Activated CD4-positive, alpha-beta T cell treated with anti-CD3 and anti-CD28 coated beads, Interleukin-2, amount 50 U/mL, for 1 hour (primary cell): ENCODE results near the gene FDXACB1.
"Not testable (repeated sequence)": the region's sequence is repeated elsewhere in the genome, so short reads cannot be mapped to it uniquely, and the experiment has no call there.

Source experiments
- DNase-seq: peaks from one replicate; pipeline ENCODE4 v3.0.0-alpha.2; 2020

The FDXACB1 gene

DNA sequence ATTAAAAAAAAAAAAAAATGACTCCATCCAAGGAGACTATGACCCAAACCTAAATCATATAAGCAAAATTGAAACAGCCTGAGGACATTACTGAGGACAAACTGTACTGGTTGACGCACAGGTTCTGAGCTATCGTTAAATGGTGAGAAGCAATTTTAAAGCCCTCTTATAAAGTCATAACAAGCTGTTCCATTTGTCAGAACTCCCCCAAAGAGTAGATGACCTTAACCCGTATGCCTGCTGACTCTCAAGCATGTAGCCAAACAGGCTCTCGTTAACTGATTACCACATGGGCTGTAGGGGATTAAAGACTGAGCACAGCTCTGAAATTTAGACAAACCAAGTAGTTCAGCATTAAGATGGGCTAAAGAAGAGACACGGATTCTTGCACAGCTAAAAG, 30.4 kb upstream of the FDXACB1 start:
- DNase-seq = no peak

GRCh38 chr11:111908639-111909305, 29.8 kb upstream of the FDXACB1 start:
- no peak for DNase-seq

GRCh38 chr11:111906680-111907079, 27.7 kb upstream of the FDXACB1 start:
- DNase-seq = no peak

DNA sequence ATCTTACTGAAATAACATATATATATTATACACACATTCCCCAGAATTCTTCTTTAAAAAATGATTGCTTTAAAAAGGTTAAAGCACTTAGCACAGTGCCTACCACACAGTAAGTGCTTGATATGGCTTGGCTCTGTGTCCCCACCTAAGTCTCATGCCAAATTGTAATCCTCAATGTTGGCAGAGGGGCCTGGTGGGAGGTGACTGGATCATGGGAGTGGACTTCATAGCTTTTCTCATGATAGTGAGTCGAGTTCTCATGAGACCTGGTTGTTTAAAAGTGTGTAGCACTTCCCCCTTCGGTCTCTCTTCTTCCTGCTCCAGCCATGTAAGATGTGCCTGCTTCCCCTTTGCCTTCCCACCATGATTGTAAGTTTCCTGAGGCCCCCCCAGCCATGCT, 26.4 kb upstream of the FDXACB1 start:
- DNase-seq = no peak

DNA sequence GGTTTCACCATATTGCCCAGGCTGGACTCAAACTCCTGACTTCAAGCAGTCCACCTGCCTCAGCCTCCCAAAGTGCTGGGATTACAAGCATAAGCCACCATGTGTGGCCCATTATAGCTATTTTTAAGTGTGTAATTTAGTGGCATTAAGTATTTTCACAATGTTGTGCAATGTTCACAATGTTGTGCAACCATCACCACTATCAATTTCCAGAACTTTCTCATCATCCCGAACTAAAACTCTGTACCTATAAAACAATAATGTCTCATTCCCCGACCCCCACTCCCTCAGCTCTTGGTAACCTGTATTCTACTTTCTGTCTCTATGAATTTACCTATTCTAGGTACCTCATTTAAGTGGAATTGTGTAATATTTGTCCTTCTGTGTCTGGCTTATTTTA, 7.9 kb upstream of the FDXACB1 start:
- no peak for DNase-seq

- DNase-seq = no peak
Observed at GRCh38 chr11:111886032-111886431, 7.1 kb upstream of the FDXACB1 start.

DNA sequence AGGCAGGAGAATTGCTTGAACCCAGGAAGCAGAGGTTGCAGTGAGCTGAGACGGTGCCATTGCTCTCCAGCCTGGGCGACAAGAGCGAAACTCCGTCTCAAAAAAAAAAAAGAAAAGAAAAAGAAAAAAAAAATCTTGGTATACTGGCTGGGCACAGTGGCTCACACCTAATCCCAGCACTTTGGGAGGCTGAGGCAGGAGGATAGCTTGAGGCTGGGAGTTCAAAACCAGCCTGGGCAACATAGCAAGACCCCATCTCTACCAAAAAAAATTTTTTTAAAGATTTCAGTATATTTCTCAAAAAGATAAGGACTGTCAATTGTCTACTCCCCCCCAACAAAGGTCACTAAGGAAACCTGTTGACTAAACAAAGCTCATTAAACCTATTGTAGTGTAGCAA, 6.1 kb upstream of the FDXACB1 start:
- DNase-seq = not testable (repeated sequence)

DNA sequence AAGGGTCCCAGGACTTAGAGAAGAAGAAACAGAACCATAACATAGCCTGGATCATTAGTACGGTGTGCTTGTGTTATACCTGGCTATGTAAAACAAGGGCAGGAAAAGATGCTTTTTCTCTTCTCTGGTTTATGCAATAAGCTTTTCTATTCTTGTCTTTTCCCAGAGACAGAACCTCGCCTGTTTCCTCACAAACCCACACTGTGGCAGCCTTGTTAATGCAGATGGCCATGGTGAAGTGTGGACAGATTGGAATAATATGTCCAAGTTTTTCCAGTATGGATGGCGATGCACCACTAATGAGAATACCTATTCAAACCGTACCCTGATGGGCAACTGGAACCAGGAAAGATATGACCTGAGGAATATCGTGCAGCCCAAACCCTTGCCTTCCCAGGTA, 3.2 kb upstream of the FDXACB1 start:
- no peak for DNase-seq

DNA sequence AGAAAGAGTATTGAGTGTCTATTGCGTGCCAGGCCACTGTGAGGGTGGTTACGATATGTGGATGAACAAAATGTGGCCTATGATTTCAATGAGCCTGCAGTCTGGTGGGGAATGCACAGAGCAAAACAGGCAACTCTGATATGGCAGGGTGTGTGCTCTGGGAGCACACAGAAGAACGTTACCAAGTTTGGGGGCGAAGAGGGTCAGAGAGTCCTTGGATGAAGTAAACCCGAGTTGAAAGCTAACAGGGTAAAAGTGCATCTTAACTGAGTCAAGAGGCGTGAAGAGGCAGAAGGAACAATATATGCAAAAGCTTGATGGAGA, 634 bp upstream of the FDXACB1 start:
- no peak for DNase-seq

DNA sequence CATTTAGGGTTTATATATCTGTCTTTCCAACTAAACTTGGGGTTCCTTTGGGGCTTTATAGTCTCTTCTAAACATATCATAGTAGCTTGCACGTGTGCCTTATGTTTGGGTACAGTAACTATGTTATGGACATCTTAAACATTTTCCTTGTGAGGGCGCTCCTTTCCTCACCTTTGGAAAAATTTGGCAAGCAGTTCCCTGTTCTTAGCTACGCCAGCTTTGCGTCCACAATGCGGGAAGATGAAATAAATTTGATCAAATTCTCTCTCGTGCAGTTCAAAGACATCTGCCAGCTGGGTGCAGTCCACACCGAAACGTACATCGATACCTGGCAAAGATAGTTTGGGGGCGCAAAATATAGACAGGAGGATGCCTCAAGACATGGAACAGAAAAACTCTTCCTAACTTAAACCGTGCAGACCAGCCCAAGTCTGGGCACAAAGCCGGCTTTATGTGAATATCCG, 548 bp downstream of the FDXACB1 start:
- no peak for DNase-seq

DNA sequence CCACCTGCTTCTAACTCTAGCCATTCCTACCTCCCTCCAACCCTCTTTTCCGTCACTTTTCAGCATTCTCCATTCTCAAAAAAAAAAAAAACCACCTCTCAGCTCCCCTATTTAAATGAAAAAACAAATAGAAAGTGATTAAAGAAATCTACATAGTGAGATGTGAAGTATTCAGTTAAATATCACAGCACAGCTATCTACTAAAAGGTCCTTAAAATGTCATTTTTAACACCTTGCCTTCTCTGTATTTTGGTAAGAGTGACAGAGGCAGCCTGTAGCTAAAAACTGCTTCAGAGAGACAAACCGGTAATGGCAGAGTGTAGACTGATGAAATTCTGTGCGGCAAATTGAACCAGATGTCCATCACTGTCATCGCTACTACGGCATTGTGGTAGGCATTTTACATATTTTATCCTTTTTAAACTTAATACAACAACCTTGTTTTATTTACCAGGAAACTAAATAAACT, 7.2 kb downstream of the FDXACB1 start:
- no peak for DNase-seq

DNA sequence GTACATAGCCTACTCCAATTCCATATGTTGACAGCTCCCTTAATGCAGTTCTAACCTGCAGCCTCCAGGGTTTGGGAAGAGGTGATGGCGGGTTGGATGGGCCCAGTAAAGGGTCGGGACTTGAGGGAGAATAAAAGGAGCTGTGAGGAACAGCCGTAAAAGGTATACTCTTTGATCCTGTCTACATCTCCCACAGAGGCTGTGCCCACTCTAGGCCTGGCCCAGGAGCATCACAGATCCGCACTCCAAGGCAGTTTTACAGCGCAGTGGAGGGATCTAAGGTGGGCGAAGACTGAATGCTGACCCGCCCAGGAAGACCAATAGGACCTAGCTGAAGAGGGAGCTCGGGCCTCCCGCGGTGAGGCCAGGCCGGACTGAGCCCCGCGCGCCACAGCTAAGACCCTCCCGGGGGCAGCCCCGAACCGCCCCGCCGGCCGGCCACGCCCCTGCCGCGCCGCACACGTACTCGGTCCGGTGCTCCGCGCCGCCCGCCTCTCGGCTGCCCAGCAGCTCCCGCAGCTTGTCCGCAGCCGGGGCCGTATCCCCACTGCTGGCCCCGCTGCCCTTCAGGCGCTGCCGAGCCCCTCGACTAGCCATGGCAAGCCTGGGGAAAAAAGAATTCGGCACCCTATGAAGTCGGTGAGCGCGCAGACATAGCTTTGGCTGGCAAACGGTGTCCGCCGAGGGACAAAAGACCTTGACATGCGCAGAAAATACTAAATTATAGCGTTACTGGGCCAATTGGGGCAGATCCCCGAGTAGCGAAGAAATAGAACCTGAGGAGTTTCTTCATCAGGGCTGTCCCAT, 7.9 kb downstream of the FDXACB1 start, which contains the start of gene ALG9:
Gene ALG9 (minus strand): TSS at position 696 of the 807 bp plus-strand sequence. CDS start 99 bp downstream, at position 597.
- DNase-seq = peak; percentile 92

GRCh38 chr11:111870522-111870885, 8.5 kb downstream of the FDXACB1 start:
- no peak for DNase-seq

GRCh38 chr11:111870113-111870512, 8.9 kb downstream of the FDXACB1 start:
- DNase-seq = no peak

DNA sequence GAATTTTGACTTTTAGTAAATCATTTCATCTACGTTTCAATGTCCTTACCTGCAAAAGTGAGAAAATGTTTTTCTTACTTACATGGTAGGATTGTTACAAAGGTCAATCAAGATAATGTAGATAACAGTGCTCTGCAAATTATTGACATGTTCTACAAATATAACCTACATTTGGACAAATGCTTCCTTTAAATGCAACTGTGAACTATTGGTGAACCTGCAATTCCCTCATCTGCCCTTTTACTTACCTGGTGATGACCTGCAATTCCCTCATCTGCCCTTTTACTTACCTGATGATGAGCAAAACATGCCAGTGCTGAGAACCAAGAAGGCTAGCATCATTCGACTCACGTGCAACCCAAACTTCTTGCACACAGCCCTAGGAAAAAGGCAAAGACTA, 18.7 kb downstream of the FDXACB1 start:
- no peak for DNase-seq

DNA sequence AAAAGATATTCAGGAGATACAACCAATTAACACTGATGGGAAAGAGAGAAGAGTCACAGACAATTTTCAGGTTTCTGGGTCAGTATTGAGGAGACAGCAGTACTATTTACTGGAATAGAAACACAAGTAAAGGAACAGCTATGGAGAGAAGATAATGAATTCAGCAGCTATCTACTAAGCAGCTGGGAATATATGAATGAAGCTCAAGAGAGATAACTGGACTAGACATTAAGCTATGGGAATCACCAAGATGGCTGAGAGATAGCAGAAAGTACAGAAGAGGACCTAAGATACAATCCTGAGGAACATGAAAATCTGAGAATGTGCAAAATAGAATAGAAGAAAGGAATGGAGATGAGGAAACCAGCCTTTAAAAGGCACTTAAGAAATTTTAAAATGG, 23.5 kb downstream of the FDXACB1 start:
- no peak for DNase-seq

DNA sequence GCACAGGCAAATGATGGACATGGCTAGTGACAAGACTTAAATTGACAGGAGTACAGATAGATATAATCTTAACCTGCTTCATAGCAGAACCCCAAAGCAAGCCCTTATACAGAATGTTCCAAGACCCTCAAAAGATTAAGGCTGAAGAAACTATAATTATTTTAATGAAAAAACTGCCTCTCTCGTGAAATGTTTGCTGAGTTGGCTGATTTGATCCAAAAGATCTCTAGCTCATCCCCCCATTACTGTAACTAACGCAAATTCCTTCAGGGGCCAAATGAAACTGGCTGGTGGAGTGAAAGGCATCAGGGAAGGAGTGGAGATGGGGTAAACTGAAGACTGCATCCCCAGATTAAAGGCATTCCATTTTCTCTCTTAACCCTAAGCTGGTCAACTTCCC, 26.9 kb downstream of the FDXACB1 start:
- DNase-seq = no peak

DNA sequence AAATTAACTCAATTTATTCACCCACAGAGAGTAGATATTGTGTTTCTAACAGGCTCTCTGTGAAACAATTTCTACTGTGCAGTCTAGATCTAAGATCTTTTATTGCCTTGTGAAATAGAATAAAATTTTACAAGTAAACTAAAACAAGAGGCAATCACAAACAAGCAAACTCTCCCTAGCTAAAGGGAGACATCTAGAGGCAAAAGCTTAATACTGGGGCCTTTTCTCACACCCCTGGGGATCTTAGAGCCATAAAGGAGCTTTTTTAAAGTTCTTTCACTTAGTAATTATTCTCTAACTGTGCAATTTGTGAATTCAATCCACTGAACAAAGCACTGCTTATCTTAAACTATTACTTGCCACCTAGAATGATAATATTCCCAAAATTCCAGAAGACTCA, 27.3 kb downstream of the FDXACB1 start:
- no peak for DNase-seq

GRCh38 chr11:111851067-111851466, 27.9 kb downstream of the FDXACB1 start:
- no peak for DNase-seq

GRCh38 chr11:111849631-111850030, 29.3 kb downstream of the FDXACB1 start:
- DNase-seq = no peak

DNA sequence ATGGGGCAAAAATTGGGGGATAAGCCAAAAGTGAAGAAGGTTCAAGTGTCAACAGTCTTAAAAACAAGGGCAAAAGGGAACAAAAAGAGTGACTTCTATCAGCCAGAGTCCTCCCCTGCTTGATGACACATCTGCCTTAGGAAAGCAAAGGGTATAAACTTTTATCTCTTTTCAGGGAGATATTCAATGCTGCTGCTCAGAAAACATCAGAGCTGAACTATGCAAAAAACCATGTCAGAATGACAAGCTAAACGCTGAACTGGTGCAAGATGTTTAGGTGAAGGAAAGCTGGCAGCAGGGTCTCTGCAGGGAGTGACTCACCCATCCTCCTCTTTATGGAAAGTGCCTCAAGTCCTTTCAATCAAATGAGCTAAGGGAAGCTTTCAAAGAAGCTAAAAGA, 32.3 kb downstream of the FDXACB1 start:
- no peak for DNase-seq

DNA sequence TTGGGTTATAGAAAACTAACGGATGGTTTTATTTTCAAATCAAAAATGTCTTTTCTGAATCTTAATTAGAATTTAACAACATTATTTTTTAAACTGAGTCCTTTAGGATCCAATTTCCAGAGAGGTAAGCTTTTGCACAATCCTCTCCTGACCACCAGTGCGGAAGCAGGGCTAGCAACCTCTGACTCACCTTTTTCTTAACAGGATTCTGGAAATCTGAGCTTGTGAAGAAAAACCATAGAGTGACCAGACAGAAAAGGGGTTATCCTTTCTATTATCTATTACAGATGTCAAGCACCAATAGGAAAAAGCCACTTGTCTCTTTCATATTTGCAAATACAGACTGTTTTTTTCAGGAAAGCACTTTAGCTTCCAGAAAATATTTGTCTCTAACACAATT, 32.9 kb downstream of the FDXACB1 start:
- DNase-seq = no peak

DNA sequence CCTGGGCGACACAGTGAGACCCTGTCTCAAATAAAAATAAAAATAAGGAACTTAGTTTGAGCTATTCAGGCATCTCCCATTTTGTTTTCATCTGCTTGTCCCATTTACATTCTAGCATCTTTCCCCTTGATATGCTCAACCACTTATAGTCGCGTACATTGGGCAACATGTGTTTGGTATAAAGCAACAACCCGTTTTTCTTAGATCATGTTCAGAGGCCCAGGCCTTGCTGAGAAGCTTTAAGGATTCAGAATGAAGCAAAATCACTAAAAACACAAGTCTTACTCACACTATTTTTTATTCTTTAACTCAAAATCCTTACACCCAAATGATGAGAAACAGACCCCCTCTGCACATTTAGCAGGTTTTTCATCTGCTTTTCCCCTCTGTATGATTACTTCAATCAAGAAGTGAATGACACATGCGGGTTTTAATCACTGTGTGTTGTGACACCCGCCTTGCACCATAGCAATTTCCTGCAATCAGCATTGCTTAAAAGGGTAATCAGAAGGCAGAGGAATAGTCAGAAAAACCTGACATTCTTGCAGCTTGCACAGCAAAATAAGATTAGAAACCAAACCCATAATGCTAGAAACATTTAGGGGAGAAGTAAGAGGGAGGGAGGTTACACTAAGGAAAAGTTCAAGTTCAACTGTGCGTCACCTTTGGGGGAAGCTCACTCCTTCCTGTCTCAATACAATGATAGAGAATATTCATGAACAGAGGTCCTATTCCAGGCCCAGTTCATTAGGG, 33.5 kb downstream of the FDXACB1 start:
- DNase-seq = no peak

DNA sequence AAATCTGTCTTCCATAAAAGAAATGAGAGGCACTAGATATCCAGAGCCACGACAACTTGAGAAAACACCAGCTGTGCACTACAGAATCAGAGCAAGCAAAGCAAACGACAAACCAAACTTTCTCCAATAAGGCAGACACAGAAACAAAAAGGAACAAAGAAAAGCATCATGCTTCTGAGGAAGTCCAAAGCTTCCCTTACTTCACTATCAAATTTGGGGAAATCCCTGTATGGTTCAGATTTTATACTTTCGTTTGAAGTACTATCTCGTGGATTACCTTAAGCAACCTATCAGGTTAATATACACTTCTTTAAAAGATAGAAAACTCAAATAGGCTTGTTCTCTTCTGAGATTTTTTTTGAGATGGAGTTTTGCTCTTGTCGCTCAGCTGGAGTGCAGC, 35.3 kb downstream of the FDXACB1 start:
- no peak for DNase-seq
